MM.1S (cell line): Measurements from ENCODE around the gene LINC01488.

Source experiments
- EZH2 ChIP-seq: fragments of 300-600 bp; sonication (generic); optimal IDR thresholded peaks from 2 replicates; pipeline ENCODE3; 2017; ENCODE audit warnings: low read depth, mild to moderate bottlenecking, antibody characterized with exemption, low read length, mixed read lengths
- EZH2phosphoT487 ChIP-seq: fragments of 300-600 bp; sonication (generic); IDR thresholded peaks from 2 replicates; pipeline ENCODE4 v1.6.1; 2018; ENCODE audit warnings: antibody characterized with exemption, low read length
- TF ChIP-seq, protein P1 (sequence below): fragments of 300-600 bp; sonication (generic); IDR thresholded peaks from 2 replicates; pipeline ENCODE4 v1.5.1; 2016; ENCODE audit warnings: antibody characterized with exemption, low read length, mixed read lengths

DNA sequence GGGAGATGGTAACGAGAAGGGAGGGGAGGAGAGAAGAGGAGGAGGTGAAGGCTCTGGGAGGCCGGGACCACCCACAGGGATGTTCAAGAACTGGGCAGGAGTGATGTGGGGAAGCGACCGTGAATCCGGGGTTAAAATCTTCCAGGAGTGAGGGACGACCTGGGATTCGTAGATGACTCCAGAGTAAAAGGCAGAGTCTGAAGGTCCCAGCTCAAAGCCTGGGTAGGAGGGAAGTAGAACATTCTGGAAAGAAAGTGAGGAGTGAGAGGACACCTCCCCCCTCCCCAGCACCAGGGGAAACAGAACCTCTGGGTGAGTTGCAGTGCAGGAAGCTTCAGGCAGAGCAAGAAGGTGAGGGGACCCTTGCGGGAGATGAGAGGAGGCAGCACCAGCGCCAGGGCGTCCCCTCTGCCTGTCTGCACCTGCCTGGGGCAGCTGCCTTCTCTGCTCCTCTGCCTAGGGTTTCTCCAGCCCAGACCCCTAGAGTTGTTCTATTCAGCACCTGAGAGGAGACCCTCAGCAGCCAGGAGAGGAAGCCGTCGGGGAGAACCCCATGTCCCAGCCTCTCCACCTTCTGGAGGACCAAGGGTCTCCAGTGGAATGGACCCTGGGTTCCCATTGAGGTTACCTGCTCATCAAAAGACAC lies 49.7 kb downstream of the LINC01488 start:
- TF ChIP-seq, protein P1, sequence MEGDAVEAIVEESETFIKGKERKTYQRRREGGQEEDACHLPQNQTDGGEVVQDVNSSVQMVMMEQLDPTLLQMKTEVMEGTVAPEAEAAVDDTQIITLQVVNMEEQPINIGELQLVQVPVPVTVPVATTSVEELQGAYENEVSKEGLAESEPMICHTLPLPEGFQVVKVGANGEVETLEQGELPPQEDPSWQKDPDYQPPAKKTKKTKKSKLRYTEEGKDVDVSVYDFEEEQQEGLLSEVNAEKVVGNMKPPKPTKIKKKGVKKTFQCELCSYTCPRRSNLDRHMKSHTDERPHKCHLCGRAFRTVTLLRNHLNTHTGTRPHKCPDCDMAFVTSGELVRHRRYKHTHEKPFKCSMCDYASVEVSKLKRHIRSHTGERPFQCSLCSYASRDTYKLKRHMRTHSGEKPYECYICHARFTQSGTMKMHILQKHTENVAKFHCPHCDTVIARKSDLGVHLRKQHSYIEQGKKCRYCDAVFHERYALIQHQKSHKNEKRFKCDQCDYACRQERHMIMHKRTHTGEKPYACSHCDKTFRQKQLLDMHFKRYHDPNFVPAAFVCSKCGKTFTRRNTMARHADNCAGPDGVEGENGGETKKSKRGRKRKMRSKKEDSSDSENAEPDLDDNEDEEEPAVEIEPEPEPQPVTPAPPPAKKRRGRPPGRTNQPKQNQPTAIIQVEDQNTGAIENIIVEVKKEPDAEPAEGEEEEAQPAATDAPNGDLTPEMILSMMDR = no peak
- no peak for TF ChIP-seq EZH2
- no peak for TF ChIP-seq EZH2phosphoT487
